HFFc6 (cell line): ENCODE results near the gene GNA12. TPM values are rescaled to one million over a fixed set of nuclear protein-coding genes. Genes with fewer than 3 reads are reported as not detected.

Source experiments
- DNase-seq: peaks from one replicate; pipeline ENCODE4 v3.0.0-alpha.2; 2018
- H3K27ac Mint-ChIP-seq: 2 replicates; pipeline ENCODE4 v1.8.0; 2020; ENCODE audit warnings: mild to moderate bottlenecking, mixed read lengths
- H3K27me3 Mint-ChIP-seq: 2 replicates; pipeline ENCODE4 v1.8.0; 2021; ENCODE audit warnings: mild to moderate bottlenecking, moderate library complexity, mixed read lengths; ENCODE audit not compliant: insufficient read depth
- H3K36me3 Mint-ChIP-seq: 2 replicates; pipeline ENCODE4 v1.8.0; 2021; ENCODE audit warnings: low read depth, mixed read lengths
- H3K4me1 Mint-ChIP-seq: 2 replicates; pipeline ENCODE4 v1.8.0; 2020; ENCODE audit warnings: low read depth, mixed read lengths
- H3K4me3 Mint-ChIP-seq: 2 replicates; pipeline ENCODE4 v1.8.0; 2020; ENCODE audit warnings: mild to moderate bottlenecking, moderate library complexity, mixed read lengths
- H3K9me3 Mint-ChIP-seq: 2 replicates; pipeline ENCODE4 v1.8.0; 2020; ENCODE audit warnings: mild to moderate bottlenecking, mixed read lengths
- total RNA-seq, 6 experiments: library from RNA; stranded (reverse); fragmentation: NEBNext Ultra II Directional; extraction: Animal tissue kit (Norgen Biotek cat#: 25700); gene quantifications; 2 replicates in 1 of 6; 3 replicates in 5 of 6; pipeline ENCODE4 v1.2.3, GENCODE V29; 2021
- TF ChIP-seq, protein P1 (sequence below): fragments of 200-600 bp; sonication (generic); IDR thresholded peaks from 2 replicates; pipeline ENCODE4 v1.5.0; 2021; ENCODE audit warnings: antibody characterized with exemption, mild to moderate bottlenecking

GNA12 gene
- total RNA-seq, 6 experiments from 2014 or later = 52.9 to 61.9 (median 57.6) TPM

DNA sequence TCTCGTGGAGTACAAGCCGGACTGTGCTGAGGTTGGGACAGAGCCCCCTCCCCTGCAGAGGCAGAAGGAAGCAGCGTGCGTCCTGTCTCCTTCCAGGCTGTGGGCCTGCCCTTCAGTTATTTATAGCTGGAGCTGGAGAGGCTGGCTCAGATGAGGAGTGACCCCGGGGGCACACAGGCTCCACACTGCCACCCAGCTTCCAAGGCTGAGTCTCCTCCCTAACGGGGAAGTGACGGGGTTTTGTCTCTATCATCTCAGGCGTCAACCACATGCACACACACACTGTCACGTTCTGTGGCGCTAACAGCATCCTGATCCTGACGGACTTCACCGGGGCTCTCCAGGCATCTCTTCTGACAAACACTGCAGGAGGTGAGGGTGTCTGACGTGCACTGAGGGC, 130.7 kb downstream of the GNA12 start:
- Mint-ChIP-seq H3K36me3 (peaks cover 35% of the 10 kb centered on the region), H3K9me3 (no peaks in the 10 kb centered on the region), H3K27ac (no peak overlapping the region), H3K4me1 (peaks cover 34% of the 10 kb centered on the region), H3K27me3 (peaks cover 2% of the 10 kb centered on the region), H3K4me3 (no peak overlapping the region)
- DNase-seq = no peak
- TF ChIP-seq, protein P1, sequence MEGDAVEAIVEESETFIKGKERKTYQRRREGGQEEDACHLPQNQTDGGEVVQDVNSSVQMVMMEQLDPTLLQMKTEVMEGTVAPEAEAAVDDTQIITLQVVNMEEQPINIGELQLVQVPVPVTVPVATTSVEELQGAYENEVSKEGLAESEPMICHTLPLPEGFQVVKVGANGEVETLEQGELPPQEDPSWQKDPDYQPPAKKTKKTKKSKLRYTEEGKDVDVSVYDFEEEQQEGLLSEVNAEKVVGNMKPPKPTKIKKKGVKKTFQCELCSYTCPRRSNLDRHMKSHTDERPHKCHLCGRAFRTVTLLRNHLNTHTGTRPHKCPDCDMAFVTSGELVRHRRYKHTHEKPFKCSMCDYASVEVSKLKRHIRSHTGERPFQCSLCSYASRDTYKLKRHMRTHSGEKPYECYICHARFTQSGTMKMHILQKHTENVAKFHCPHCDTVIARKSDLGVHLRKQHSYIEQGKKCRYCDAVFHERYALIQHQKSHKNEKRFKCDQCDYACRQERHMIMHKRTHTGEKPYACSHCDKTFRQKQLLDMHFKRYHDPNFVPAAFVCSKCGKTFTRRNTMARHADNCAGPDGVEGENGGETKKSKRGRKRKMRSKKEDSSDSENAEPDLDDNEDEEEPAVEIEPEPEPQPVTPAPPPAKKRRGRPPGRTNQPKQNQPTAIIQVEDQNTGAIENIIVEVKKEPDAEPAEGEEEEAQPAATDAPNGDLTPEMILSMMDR = no peak

DNA sequence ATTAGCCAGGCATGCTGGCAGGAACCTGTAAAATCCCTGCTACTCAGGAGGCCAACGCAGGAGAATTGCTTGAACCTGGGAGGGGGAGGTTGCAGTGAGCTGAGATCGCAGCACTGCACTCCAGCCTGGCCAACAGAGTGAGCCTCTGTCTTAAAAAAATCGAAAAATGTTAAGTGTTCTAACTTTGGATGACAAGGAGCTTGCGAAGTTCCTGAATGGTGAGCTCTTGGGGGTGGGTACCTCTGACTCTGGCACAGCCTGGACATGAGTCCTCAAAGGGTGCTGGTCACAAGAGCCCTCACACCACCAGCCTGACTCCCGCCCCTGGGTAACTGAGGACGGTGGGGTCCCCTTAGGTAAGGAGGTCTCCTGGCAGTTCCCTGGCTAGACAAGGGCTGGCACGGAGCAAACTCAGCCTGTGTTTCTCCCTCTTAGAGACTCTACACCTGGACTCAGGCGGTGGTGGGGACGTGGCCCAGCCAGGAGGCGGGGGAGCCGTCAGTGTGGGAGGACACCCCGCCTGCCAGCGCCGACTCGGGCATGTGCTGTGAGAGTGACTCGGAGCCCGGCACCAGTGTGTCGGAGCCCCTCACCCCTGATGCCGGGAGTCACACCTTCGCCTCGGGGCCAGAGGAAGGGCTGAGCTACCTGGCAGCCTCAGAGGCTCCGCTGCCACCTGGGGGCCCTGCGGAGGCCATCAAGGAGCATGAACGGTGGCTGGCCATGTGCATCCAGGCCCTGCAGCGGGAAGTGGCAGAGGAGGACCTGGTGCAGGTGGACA, 132.0 kb downstream of the GNA12 start:
- peaks cover 2% of the 10 kb centered on the region for H3K27me3 Mint-ChIP-seq
- no peak overlapping the region for H3K27ac Mint-ChIP-seq
- H3K4me3 Mint-ChIP-seq = no peak overlapping the region
- H3K4me1 Mint-ChIP-seq = peaks cover 29% of the 10 kb centered on the region
- H3K36me3 Mint-ChIP-seq = peaks cover 35% of the 10 kb centered on the region
- DNase-seq = no peak
- TF ChIP-seq, protein P1 = no peak
- no peaks in the 10 kb centered on the region for H3K9me3 Mint-ChIP-seq

DNA sequence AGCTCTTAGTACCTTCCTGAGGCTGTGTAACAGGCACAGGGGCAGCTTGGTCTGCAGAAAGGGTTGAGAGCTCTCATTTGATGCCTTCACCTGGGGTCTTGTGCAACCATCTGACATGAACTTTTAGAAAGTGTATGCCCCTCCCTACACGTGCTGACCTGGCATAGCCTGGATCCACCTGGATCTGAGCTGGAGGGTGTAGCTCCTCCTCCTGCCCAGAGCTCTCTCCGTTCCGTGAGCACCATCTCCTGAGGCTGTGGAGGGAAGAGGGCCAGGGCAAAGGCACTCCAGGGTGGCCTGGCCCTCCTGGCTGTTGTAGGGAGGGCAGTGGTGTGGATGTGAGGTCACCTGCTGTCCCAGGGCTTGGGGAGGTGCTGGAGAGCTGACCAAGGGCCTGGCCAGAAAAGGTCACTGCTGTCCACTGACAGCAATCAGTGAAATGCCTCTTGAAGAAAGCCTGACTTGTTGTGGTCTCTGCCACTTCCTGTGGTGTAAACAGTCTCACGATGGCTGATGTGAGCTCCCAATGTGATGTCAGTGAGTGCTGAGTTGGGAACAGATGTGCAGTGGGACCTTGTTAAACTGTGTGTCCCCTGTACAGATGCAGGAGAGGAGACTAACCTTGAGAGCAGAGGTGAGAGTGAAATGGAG, 133.1 kb downstream of the GNA12 start:
- Mint-ChIP-seq H3K4me3 (no peak overlapping the region), H3K36me3 (peaks cover 30% of the 10 kb centered on the region), H3K27ac (no peak overlapping the region), H3K4me1 (peaks cover 18% of the 10 kb centered on the region), H3K27me3 (peaks cover 2% of the 10 kb centered on the region), H3K9me3 (no peaks in the 10 kb centered on the region)
- no peak for DNase-seq
- TF ChIP-seq, protein P1 = no peak

DNA sequence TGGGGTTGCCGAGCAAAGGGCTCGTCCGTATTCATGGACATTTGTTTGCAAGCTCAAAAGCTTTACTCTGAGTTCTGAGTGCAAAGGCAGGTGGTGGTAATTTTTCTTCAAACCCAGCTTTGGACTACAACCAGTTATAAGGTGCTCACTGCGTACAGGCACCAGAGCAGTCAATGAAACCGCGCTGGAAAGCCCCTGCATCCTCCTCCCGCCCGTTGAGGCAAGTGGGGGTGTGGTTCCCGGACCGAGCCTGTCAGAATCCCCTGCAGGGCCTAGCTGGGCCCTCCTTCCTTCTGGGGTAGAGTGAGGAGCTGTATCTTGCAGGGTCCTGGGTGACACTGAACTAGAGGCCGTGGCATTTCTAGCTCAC, 133.8 kb downstream of the GNA12 start:
- Mint-ChIP-seq H3K4me3 (no peak overlapping the region), H3K36me3 (peaks cover 26% of the 10 kb centered on the region), H3K9me3 (no peaks in the 10 kb centered on the region), H3K4me1 (peaks cover 11% of the 10 kb centered on the region), H3K27me3 (peaks cover 2% of the 10 kb centered on the region), H3K27ac (no peak overlapping the region)
- TF ChIP-seq, protein P1 = no peak
- no peak for DNase-seq

DNA sequence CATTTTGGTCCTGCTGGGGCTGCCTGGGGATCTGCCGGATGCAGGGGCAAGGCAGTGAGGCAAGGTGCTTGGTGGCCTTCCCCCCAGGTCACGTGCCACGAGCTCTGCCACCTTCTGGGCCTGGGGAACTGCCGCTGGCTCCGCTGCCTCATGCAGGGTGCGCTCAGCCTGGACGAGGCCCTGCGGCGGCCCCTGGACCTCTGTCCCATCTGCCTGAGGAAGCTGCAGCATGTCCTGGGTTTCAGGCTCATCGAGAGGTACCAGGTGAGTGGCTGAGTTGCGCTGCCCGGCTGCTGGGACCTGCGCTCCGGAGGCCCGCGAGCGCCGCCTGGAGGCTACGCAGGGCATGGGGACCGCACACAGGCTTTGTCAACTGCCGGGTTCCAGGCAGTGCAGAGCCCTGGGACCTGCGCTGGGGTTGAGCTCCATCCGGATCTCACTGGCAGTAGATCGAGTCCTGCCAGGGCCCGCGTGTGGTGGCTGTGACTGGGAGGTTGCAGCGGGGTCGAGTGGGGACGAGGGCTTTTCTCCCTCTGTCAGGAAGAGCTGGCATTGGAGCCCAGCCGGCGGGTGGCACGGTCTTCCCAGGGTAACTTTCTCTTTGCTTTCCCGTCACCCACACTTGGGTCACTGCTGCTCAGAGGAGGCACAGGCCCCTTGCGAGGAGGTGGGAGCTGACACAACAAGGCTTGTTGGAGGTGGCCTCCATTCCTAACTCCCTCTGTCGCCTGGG, 134.4 kb downstream of the GNA12 start:
- Mint-ChIP-seq H3K9me3 (no peaks in the 10 kb centered on the region), H3K36me3 (peaks cover 26% of the 10 kb centered on the region), H3K27ac (no peak overlapping the region), H3K27me3 (peaks cover 2% of the 10 kb centered on the region), H3K4me3 (no peak overlapping the region), H3K4me1 (peaks cover 5% of the 10 kb centered on the region)
- TF ChIP-seq, protein P1 = peak; percentile 85
- no peak for DNase-seq
